ENCODE measurements around the gene NEGR1. TPM values are rescaled to one million over a fixed set of nuclear protein-coding genes. Genes with fewer than 3 reads are reported as not detected.
A peak's percentile ranks its signal among the peaks of the same experiment; 100 is the strongest.

NEGR1 gene
- total and polyA plus RNA-seq, 7 donors: 1.3 to 10.2 (median 2.2) TPM

DNA sequence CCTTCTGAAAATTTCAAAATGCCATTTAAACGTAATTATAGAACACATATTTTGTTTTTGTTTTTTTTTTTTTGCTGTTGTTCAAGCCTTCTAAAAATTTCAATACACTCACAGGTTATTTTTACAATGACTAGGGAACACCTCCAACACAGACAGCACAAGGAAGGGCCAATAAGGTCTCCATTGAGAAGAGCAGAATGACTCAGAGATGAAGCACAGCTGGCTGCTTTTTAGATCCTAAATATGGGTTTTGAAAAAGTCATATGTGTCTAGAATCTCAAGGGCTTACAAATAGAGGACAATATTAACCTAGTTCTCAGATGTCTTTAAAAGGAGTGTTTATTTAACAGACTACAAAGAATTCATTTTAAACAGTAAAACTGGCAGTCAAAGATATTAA is 104.6 kb downstream of the NEGR1 start:
- no peaks in the 10 kb centered on the region for H3K4me1 ChIP-seq
- H3K27ac ChIP-seq: no peak overlapping the region
- H3K4me3 ChIP-seq: no peak overlapping the region
- TF ChIP-seq, protein P1, sequence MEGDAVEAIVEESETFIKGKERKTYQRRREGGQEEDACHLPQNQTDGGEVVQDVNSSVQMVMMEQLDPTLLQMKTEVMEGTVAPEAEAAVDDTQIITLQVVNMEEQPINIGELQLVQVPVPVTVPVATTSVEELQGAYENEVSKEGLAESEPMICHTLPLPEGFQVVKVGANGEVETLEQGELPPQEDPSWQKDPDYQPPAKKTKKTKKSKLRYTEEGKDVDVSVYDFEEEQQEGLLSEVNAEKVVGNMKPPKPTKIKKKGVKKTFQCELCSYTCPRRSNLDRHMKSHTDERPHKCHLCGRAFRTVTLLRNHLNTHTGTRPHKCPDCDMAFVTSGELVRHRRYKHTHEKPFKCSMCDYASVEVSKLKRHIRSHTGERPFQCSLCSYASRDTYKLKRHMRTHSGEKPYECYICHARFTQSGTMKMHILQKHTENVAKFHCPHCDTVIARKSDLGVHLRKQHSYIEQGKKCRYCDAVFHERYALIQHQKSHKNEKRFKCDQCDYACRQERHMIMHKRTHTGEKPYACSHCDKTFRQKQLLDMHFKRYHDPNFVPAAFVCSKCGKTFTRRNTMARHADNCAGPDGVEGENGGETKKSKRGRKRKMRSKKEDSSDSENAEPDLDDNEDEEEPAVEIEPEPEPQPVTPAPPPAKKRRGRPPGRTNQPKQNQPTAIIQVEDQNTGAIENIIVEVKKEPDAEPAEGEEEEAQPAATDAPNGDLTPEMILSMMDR (IDR thresholded peaks at IDR 0.05): no peak
- WGBS, 3 donors: 64 to 84% (median 73%) methylated on average over 1 of the region's 1 CpG
- no peaks in the 10 kb centered on the region for H3K27me3 ChIP-seq (ENCODE audit: insufficient read depth in 3 of 3, low read length in 2 of 3)
- no peaks in the 10 kb centered on the region for H3K9me3 ChIP-seq
- no peak for DNase-seq
- intact Hi-C loops (cut with DNase I): no loop called here
- ATAC-seq: peak in 3 of 4 donors; percentile 44 to 80 (median 64)
- H3K36me3 ChIP-seq (ENCODE audit: insufficient read depth in 1 of 2, low read depth in 1 of 2): no peaks in the 10 kb centered on the region

DNA sequence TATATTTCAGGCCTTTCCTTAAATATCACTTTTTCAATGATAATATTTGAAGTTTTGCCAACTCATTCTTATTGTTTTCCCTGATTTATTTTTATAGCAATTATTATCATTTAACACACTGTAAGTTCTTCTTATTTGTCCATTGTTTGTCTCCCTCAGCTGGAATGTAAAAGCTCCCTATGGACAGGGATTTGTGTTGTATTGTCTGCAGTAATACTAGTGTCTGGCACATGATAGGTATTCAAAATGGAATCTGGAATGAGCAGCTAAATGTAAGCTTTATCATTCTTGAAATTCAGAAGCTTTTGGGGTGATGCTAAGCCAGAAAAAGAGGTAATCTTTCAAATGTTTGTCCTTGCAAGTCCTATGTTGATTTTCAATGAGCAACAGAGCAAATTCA is 112.1 kb downstream of the NEGR1 start:
- intact Hi-C loops (cut with DNase I): no loop called here
- TF ChIP-seq, protein P1 (IDR thresholded peaks at IDR 0.05): no peak
- no peaks in the 10 kb centered on the region for H3K4me1 ChIP-seq
- H3K9me3 ChIP-seq: no peaks in the 10 kb centered on the region
- ATAC-seq: no peak
- H3K27ac ChIP-seq: no peak overlapping the region
- DNase-seq: no peak
- H3K27me3 ChIP-seq (ENCODE audit: insufficient read depth in 3 of 3, low read length in 2 of 3): no peaks in the 10 kb centered on the region
- H3K4me3 ChIP-seq: no peak overlapping the region
- H3K36me3 ChIP-seq (ENCODE audit: insufficient read depth in 1 of 2, low read depth in 1 of 2): no peaks in the 10 kb centered on the region

DNA sequence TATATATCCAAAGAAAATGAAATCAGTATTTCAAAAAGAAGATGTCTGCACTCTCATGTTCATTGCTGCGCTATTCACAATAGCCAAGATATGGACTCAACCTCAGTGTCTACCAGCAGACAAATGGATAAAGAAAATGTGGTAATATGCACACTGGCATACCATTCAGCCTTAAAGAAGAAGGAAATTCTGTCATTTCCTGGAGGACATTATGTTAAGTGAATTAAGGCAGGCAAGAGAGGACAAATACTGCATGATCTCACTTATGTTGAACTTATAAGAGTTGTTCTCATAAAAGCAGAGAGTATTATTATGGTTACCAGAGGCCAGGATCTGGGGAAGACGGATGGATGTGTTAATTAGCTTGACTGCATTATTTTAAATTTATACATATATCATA is 115.9 kb downstream of the NEGR1 start:
- 77 to 83% (median 83%) methylated on average over 2 of the region's 2 CpGs for WGBS, 3 donors
- Histone ChIP-seq H3K9me3 (no peaks in the 10 kb centered on the region), H3K4me3 (no peak overlapping the region), H3K27ac (no peak overlapping the region), H3K4me1 (no peaks in the 10 kb centered on the region), H3K36me3 (ENCODE audit: insufficient read depth in 1 of 2, low read depth in 1 of 2) (no peaks in the 10 kb centered on the region), H3K27me3 (ENCODE audit: insufficient read depth in 3 of 3, low read length in 2 of 3) (no peaks in the 10 kb centered on the region)
- TF ChIP-seq, protein P1 (IDR thresholded peaks at IDR 0.05): no peak
- ATAC-seq (no peak), DNase-seq (no peak)
- intact Hi-C loops (cut with DNase I): no loop called here

DNA sequence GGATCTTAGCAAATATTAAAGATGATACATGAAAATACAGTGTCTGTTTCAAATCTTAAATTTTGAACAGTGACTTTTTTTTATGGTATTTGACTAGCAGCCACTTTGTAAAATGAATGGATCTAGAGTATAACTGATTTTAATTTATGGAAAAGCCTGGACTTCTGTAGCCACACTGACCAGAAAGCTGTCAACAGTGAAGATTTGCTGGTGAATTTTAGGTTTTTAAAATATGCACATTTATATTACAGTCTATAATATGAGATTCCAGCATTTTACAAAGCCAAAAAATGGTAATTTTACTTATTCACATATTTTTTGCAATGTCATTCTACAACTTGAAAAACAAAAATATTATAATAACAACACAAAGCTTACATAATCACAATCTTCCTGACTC is 131.8 kb downstream of the NEGR1 start:
- Histone ChIP-seq H3K4me1 (no peaks in the 10 kb centered on the region), H3K27ac (no peak overlapping the region), H3K36me3 (ENCODE audit: insufficient read depth in 1 of 2, low read depth in 1 of 2) (no peaks in the 10 kb centered on the region), H3K27me3 (ENCODE audit: insufficient read depth in 3 of 3, low read length in 2 of 3) (no peaks in the 10 kb centered on the region), H3K4me3 (no peak overlapping the region), H3K9me3 (no peaks in the 10 kb centered on the region)
- intact Hi-C loops (cut with DNase I): no loop called here
- ATAC-seq: no peak
- no peak for DNase-seq
- TF ChIP-seq, protein P1 (IDR thresholded peaks at IDR 0.05): no peak

DNA sequence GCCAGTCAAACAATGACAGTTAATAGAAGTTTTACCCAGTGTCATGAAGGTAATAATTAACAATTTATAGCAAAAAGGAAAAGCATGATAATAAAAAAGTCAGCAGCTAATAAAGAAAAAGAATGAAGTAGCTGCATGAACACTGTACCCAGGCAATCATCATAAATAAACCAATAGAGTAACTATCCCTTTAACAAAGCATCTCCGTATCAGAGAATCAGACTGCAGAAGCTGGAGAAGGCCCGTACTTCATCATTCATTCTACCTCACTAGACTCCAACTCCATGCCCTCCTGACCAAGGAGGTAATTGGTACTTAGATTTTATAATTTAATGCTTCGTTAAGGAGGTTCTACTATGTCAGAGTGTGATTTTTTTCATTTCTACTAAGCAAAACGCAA is 140.5 kb downstream of the NEGR1 start:
- no peak for DNase-seq
- peaks cover 4% of the 10 kb centered on the region for H3K9me3 ChIP-seq
- no peak overlapping the region for H3K27ac ChIP-seq
- no peaks in the 10 kb centered on the region for H3K27me3 ChIP-seq (ENCODE audit: insufficient read depth in 3 of 3, low read length in 2 of 3)
- no peaks in the 10 kb centered on the region for H3K36me3 ChIP-seq (ENCODE audit: insufficient read depth in 1 of 2, low read depth in 1 of 2)
- H3K4me3 ChIP-seq: no peak overlapping the region
- 70 to 80% (median 73%) methylated on average over 4 of the region's 4 CpGs for WGBS, 3 donors
- ATAC-seq: no peak
- TF ChIP-seq, protein P1 (IDR thresholded peaks at IDR 0.05): no peak
- intact Hi-C loops (cut with DNase I): no loop called here
- no peaks in the 10 kb centered on the region for H3K4me1 ChIP-seq

Measured in psoas muscle (tissue), 8 donors.